ENCODE measurements around the gene XKR7.

- TF ChIP-seq POLR2A (IDR thresholded peaks at IDR 0.05; ENCODE audit: low read depth, low read length) (no peak), CTCF (IDR thresholded peaks at IDR 0.05; ENCODE audit: extremely low read depth in 1 of 2, insufficient read depth in 1 of 2, low read depth in 1 of 2, low read length in 2 of 2) (no peak), JUN (IDR thresholded peaks at IDR 0.05; ENCODE audit: borderline replicate concordance, insufficient read depth, insufficient read length, low read depth) (no peak), EZH2 (IDR thresholded peaks at IDR 0.05; ENCODE audit: borderline replicate concordance, low read depth, low read length, severe bottlenecking) (no peak), POLR2AphosphoS5 (IDR thresholded peaks at IDR 0.05; ENCODE audit: insufficient read depth, low read depth, low read length) (no peak)
Observed at GRCh38 chr20:31972471-31973021, 4.6 kb downstream of the XKR7 start.
